GM18511 (cell line): ENCODE measurements around the gene POM121C.
"Not testable (repeated sequence)": the region's sequence is repeated elsewhere in the genome, so short reads cannot be mapped to it uniquely, and the experiment has no call there.

Experiments used
- ATAC-seq: cut with Tn5 transposase; IDR thresholded peaks from one replicate; pipeline ENCODE4 v1.9.1; 2021; ENCODE audit warnings: mild to moderate bottlenecking, moderate library complexity; ENCODE audit not compliant: unreplicated experiment

Gene POM121C

GRCh38 chr7:75485979-75486643 is at the start of gene POM121C:
TSS of gene POM121C (minus strand) at chr7:75486299. CDS start at chr7:75441496, 44,803 bp downstream.
- peak; percentile 99 for ATAC-seq

GRCh38 chr7:75534727-75535307 is 48.7 kb upstream of the POM121C start:
- peak; percentile 78 for ATAC-seq

- no peak for ATAC-seq
Observed at GRCh38 chr7:75533926-75534325, 47.8 kb upstream of the POM121C start.

GRCh38 chr7:75532639-75533038 is 46.5 kb upstream of the POM121C start:
- no peak for ATAC-seq

- no peak for ATAC-seq
Observed at GRCh38 chr7:75531359-75531821, 45.3 kb upstream of the POM121C start.

- not testable (repeated sequence) for ATAC-seq
Observed at GRCh38 chr7:75527224-75527722, 41.2 kb upstream of the POM121C start.

GRCh38 chr7:75521727-75522126 is 35.6 kb upstream of the POM121C start:
- ATAC-seq: not testable (repeated sequence)

GRCh38 chr7:75518842-75519241 is 32.7 kb upstream of the POM121C start:
- ATAC-seq: not testable (repeated sequence)

GRCh38 chr7:75509033-75509432 is 22.9 kb upstream of the POM121C start:
- ATAC-seq: not testable (repeated sequence)

GRCh38 chr7:75492020-75492419 is 5.9 kb upstream of the POM121C start, which contains the start of gene SPDYE5:
TSS of gene SPDYE5 (plus strand) at chr7:75492320. CDS start at chr7:75494048, 1,728 bp downstream.
- not testable (repeated sequence) for ATAC-seq

- peak; percentile 12 for ATAC-seq
Observed at GRCh38 chr7:75485355-75485978, 632 bp downstream of the POM121C start.

- not testable (repeated sequence) for ATAC-seq
Observed at GRCh38 chr7:75480313-75480712, 5.8 kb downstream of the POM121C start.

GRCh38 chr7:75477457-75477856 is 8.6 kb downstream of the POM121C start:
- not testable (repeated sequence) for ATAC-seq

GRCh38 chr7:75470166-75470565 is 15.9 kb downstream of the POM121C start:
- ATAC-seq: not testable (repeated sequence)

- not testable (repeated sequence) for ATAC-seq
Observed at GRCh38 chr7:75460541-75460940, 25.6 kb downstream of the POM121C start.

- not testable (repeated sequence) for ATAC-seq
Observed at GRCh38 chr7:75458034-75458433, 28.1 kb downstream of the POM121C start.

GRCh38 chr7:75456403-75456802 is 29.7 kb downstream of the POM121C start:
- ATAC-seq: not testable (repeated sequence)

- peak; percentile 79 for ATAC-seq
Observed at GRCh38 chr7:75452494-75452955, 33.6 kb downstream of the POM121C start.

- not testable (repeated sequence) for ATAC-seq
Observed at GRCh38 chr7:75449946-75450345, 36.2 kb downstream of the POM121C start.

- ATAC-seq: peak; percentile 92
Observed at GRCh38 chr7:75442465-75443111, 43.5 kb downstream of the POM121C start.

GRCh38 chr7:75442101-75442464 is 44.0 kb downstream of the POM121C start:
- ATAC-seq: peak; percentile 56
